GM19452 (cell line): ENCODE results near the gene USP47.

Experiments used
- ATAC-seq: cut with Tn5 transposase; IDR thresholded peaks from one replicate; pipeline ENCODE4 v1.9.1; 2021; ENCODE audit not compliant: unreplicated experiment

USP47 gene

DNA sequence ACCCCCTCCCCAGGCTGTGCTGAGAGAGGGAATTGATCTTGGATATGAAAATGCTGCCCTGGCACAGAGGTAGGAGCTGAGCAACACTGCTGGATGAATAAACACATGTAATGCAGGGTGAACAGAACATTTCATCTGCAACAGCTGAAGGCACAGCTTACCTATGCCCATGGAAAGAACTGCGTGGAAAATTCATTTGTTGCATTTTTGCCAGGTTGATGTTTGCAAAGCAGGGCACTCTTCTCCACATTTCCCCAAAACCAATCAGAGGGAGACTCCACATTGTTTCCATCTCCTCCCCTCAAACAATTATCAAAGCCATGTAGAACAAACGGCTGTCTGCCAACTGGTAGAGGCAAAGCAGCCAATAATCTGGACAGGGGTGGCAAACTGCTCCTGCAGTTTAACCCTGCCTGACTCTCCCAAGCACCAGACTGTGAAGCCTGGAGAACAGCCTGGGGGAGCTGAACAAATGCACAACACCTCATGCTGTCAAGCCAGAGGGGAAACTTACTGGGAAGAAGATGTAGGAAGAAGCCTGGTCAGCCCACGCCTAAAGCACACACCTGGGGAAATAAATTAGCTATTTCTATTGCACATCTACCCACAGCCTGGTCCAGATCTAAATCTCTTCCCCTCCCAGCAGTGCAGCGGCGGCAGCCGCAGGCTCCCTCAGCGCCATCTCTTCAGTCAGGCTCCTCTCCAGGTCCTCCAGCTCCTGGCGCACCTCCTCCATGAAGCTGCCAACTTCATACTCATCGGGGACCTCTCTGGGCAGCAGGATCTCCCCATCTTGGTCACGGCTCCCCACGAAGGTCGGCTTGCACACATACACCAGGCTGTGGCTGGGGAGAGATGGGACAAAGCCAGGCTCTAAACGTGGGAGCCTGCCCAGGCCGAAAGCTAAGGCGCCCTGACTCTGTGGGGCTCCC lies 122.3 kb downstream of the USP47 start:
- ATAC-seq = no peak

DNA sequence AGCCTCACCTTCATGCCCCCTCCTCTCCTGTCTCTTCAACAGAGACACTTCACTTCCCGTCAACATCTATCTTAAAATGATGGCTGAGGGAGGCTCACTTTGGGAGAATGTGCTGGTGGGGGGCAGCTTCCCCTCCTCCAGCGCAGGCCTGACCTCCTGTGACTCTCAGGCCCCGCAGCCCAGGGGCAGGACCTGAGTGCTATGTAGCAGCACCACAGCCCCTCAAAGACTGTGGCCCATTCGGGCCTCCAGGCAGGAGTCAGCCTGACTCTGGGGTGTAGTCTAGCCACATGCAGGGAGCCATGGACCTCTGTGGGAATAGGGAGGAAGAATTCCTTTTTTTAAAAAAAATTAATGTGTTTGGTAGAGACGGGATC lies 123.0 kb downstream of the USP47 start:
- ATAC-seq = no peak

DNA sequence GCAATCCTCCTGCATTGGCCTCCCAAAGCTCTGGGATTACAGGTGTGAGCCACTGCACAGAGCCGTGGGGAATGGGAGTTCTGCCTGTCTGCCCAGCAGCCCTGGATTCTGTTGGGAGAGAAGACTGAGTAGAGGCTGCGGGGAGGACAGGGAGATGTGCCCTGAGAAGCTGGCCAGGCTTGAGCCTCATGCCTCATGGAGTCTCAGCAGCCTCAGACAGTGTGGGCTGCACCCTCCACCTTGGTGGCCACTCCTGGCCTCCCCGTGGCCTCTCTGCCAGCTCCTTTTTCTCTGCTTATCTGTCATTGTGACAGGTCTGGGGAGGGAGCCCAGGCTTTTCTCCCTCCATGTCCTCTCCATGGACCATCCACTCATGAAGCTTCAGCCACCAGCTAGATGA lies 123.4 kb downstream of the USP47 start:
- ATAC-seq = no peak

DNA sequence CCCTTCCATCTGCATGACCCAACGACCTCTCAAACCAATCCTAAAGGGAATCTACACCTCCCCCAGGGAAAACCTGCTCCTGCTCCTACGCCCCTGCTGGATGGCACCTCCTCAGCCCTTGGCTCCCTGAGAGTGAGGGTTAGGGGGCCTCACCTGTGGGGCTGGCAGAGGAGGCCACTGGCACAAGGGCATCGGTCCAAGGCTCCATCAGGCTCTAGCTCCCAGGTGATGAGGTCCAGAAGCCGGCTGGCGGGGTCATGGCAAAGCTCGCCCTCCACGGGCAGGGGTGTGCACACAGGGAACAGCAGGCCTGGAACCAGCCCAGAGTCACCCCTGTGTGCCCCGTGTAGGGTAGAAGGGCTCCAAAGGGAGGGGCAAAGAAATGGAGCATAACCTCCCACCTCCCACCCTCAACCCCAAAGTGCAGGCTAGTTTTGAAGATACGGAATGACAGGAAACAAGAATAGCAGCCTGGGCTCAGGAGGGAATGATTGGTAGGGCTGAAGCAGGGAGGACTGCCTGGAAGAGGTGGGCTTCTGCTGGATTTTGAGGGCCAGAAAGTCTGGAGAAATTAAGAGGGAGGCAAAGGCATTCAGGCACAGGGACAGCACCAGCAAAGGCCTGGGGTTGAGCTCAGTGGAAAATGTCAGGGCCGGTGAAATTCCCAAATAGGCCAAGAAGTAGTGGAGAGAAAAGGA lies 124.0 kb downstream of the USP47 start:
- ATAC-seq = no peak

DNA sequence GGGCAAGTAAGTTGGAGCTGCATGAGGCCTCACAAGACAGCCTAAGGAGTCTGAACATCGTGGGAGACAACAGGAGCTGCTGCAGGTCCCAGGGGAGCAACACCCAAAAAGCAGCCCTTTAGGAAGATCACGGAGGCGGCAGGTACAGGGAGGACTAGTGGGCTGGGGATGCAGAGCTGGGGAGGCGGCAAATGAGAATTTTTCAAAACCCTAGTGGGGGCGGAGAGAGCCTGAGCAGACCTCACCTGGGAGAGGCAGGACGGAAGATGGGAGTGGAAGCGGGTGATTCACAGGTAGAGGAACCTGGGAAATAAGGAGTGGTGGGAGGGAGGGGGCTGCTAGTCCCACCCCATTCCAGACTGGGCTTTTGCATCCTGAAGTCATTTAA lies 124.6 kb downstream of the USP47 start:
- no peak for ATAC-seq

DNA sequence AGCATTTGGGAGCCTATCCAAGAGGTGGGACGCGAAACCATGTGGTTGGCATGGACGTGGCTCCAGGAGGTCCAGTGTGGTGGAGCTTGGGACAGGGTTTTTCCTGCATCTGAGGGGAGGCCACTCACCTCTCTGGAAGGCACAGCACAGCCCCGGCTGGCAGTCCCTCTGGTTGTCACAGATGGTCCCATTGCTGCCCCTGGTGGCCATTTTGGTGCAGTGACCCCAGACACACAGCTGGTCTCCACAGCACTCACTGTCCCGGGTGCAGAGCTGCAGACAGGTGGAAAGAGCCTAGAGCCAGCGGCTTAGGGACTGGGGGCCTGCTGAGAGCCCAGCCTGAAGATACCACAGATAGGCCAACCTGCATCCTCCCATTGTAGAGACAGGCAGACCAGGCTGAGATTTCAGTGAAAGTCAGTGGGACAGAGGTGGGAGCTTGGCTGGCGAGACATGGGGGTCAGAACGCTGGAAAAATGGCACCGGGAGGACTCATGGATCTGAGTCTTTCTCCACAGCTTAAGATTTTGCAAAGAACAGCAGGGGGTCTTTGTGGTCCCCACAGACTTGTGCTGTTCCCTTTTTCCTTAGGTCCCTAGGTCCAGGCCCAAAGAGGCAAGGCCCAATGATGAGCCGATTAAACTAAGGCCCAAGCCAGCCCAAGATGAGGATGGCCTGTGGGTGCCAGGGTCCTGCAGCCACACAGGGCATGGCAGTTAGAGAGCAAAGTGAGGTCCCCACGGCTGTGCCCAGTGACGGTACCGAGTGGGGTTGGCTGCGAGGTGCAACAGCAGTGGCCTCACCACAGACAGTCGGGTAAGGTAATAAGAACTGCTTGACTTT lies 125.3 kb downstream of the USP47 start:
- ATAC-seq = peak; percentile 93

DNA sequence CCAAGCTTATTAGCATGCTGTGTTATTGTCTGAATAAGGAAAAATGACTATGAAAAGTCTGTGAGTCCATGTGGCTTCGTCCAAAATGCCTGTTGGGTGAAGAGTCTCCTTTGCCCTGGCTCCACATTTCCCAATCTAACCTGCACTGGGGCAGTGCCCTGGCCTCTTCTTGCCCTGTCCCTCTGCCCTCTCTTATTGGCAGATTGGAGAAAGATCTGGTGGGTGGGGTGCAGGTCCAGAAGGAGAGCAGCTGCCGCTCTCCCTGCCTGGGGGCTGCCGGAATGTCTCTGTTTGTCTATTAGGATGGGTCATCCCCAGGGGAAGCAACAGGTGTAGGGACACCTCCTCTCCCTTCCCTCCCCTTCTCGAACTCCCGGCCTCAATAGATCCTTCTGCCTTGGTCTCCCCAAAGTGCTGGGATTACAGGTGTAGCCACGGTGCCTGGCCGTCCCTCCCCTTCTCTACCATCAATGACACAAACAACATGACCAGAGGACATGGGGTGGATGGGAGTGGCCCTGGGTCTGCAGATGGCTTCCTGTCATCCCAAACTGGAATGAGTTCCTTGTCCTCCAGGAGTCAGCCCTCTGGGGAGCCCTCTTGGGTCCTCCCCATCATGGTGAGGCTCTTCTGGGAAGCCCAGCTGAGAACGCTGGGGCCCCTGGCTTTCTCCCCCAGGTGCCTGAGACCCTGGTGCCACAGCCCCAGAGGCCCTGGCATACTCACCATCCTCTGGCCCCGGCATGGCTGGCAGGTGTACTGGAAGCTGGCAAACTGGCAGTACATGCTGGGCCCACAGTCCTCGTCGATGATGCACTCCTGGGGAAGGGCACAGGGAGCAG lies 126.1 kb downstream of the USP47 start:
- no peak for ATAC-seq

DNA sequence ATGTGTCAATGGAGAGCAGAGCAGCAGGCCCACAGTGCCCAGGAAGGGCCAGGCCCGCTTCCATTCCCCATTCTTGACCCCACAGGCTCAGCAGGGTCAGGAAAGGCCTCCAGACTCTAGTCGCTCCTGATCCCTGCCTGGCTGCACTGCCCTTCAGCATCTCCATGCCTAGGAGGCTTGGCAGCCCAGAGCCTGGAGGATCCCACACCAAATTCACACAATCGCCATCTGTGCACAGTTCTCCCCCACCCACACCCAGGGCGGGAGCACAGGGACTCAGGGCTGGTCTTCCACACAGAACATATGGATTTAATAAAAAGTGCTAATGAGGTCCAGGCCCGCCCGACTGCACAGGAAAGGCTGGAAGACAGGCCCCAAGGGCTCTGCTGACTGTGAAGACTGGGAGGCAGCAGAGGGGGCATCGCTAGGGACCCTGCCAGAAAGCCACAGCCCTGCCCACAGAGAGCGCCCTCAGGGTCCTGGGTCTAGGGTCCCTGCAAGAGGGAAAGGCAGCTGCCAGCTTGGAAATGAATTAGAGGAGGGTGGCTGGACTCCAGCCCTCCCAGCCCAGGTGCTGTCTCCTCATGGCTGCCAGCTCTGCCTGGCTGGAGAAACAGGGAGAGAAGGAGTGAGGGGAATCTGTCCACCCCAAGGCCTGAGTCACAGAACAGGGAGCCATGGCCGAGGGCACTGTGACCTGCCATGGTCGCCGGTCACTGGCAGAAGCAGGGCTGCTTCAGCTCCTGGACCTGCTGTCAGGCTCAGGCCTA lies 126.9 kb downstream of the USP47 start:
- ATAC-seq = no peak

DNA sequence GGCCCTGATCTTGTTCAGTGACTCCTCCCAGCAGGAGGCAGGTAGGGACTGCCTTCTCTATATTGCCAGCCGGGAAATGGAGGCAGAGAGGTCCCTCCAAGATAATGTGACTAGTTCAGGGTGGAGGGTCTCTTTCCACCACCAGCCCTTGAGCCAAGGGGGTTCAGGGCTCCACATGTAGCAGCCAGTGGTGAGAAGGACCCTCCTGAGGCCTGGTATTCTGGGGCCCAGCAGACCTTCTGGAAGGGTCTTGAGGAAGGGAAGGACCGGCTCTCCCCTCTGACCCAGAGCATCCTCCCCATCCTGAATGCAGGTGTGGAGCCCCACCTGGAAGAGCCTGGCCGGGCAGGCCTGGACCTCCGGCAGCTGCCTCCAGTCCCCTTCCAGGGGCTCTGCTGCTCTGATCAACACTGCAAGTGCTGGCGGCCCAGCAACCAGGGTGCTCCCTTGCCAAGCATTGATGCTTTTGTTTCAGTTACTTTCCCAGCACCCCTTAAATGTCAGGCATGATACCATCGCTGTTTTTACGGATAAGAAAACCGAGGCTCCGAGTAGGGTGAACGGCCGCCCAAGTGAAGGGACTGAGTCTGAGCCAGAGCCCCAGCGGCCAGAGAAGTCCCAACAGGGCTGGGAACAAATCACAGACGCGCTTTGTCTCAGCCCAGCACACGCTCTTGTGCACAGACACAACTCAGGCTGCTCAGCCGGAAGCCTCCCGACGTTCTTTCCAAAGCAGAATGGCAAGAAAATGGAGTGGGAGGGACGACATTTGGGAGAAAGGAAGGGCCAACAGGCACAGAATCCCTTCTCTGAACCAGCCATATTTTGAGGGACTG lies 127.8 kb downstream of the USP47 start:
- no peak for ATAC-seq

DNA sequence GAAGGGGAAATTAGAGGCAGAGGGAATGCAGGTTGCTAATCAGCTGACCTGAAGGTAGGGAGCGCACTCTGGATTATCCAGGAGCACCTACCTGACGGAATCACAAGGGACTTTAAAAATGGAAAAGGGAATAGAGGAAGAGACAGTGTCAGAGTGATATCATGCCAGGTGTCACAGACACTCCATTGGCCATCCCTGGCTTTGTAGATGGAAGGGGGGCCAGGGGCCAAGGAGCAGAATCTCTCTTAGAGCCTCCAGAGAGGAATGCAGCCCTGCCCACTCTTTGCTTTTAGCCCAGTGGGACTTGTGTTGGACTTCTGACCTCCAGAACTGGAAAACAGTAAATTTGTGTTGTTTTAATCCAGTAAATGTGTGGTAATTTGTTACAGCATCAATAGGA lies 128.8 kb downstream of the USP47 start:
- no peak for ATAC-seq

DNA sequence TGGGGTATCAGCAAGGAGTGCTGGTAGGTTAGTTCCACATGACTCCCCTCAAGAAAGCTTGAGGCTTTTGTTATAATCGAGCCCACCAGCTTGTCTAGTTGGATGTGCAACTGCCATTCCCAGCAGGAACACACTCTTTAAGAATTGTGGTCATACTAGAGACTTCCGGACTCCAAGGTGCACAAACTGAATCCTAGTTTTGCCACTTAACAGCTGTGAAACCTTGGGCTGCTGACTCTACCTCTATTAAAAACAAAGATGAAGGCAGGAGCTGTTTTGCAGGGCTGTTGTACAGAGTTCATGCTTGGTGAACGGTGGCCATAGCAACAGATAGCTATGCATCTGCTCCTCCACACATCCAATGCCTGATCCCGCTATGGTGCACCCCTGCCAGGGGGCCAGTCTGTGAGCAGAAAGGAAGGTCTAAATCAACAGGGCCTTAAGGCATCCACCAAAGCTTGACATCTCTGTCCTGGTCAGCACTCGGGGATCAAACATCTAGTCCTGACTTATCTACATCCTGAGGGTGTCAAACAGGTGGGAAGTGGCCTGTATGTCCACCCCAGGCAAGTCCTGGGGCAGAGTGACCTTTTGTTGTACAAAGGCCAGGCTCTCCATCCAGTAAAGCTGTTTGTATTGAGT lies 130.3 kb downstream of the USP47 start:
- no peak for ATAC-seq

DNA sequence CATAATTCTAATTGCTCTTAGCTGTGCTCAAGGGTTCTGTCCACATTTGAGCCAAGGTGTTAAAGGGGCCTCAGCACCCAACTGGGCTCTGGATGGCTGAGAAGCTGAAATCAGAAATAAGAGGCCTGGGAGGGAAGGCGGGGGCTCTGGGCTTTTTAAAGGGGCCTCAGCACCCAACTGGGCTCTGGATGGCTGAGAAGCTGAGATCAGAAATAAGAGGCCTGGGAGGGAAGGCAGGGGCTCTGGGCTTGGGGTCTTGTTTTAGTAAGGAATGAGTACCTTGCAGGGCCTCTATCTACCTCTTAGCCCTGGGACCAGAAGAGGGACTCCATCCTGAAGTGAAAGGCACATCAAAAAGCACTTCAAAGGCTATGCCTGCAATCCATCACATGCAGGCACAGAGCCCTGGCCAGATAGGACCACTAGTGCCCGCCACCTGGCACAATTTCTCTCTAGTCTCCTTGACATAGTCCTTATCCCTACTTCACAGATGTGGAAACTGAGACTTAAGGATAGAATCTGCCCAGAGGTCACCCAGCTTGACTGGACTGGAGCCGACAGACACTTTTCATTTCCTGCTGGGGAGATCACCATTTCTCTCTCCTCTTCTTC lies 131.1 kb downstream of the USP47 start:
- ATAC-seq = no peak

DNA sequence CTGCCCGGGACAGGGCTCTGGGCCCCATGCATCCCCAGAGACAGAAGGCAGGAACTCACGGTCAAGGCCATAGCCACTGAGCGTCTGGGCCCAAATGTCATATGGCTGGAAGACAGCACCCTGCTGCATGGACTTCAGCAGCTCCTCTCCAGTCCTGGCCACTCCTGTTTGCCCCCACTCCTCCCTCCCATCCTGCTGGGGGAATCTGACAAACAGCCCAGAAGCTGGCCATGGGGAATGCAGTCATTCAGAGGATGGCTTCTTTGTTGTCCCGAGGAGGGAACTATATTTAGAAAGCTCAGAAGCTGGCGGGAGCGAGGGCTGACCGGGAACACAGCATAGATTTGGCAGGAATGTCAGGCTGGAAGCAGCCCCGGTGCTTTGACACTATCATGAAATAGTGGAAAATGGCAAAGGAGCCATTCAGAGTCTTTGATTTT lies 131.6 kb downstream of the USP47 start:
- no peak for ATAC-seq

DNA sequence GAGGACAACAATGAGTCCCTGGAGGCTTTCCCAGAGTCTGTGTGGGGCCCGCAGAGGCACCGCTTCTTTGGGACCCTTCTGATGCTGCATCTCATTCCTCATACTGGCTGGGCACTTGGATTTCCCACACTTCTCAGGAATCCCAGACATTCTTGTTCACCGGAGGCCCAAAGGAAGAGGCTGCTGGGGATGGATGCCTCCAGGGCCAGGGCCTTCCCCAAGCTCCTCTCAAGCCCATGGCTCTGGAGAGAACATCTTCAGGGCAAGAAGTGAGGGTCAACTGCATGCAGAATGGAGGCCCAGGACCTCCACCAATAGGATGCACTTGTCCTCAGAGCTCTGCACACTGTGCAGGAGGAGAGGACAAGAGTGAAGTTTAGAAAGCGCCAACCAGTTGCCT lies 132.1 kb downstream of the USP47 start:
- no peak for ATAC-seq

DNA sequence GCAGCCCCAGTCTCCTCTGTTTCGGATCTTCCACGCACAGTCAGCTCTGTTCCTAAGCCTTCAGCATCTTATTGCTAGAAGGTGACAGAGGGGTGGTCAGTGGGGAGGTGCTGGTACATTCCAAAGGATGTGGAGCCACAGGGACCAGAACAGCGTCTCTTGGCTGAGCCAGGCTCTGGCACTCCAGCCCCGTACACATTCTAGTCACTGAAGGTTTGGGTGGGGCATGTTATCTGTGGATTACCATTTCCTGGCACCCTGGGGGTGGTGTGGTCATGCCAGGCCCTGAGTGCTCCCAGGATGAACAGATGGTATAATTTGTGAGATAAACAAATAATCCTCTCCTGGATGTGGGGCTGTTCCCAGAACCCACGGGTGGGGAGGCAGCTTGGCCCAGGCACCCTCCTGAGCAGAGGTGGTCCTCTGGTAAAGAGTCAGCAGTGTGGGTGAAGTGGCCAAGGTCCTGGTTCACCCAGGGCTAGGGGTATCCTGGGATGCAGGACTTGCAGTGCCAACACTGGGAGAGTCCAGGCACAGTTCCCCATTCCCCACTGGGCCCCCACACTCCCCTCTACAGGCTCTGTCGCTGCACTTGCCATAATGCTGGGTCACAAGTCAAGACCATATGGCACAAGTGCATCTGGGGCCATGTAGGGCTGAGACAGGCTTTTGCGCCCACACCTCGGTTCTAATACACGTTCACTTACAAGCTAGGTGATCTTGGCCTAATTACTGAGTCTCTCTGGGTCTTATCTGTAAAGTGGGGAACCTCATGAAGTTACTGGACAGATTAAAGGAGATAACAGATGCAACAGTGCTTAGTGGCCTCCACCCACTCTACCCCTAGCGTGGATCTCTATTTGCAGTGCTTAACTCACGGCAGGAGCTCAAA lies 133.7 kb downstream of the USP47 start:
- ATAC-seq = no peak

DNA sequence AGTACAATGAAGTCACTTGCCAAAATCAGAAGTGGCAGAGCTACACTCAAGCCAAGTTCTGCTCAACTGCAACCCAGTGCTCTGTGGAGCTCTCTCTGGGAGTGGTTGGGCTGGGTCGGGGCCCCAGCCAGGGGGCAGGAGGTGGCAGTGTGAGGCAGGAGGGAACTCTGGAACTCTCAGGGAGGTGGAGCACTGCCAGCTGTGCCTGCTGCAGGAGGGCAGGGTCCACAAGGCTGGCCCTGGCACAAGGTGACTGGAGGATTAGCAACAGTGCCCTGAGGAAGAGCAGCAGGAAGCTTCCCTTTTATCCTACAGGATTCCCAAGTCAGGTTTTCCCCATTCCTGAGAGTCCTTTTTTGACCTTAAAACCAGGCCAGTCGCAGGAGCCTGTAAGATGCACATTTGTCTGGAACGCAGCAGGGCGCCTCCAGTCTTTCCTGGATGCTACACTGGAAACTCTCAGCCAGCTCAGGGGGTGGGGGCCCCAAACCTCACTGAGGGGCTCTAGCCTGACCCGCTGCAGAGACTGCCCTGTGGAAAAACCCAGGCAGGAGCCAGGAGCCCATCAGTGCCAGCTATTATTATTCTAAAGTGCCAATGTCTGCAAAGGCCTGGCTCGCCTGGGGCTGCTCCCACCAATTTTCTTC lies 134.8 kb downstream of the USP47 start:
- ATAC-seq = no peak
